Measurements from ENCODE around the gene UNK.
"Not testable (repeated sequence)": the region's sequence is repeated elsewhere in the genome, so short reads cannot be mapped to it uniquely, and the experiment has no call there.

DNA sequence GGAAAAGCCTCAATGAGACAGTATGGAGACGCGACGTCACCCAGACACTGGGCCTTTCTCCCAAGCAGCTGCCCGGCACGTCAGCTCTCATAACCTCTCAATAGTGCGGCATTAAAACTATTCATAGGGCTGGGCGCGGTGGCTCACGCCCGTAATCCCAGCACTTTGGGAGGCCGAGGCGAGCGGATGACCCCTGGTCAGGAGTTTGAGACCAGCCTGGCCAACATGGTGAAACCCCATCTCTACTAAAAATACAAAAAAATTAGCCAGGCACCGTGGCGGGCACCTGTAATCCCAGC lies 67.0 kb downstream of the UNK start:
- TF ChIP-seq, protein P1, sequence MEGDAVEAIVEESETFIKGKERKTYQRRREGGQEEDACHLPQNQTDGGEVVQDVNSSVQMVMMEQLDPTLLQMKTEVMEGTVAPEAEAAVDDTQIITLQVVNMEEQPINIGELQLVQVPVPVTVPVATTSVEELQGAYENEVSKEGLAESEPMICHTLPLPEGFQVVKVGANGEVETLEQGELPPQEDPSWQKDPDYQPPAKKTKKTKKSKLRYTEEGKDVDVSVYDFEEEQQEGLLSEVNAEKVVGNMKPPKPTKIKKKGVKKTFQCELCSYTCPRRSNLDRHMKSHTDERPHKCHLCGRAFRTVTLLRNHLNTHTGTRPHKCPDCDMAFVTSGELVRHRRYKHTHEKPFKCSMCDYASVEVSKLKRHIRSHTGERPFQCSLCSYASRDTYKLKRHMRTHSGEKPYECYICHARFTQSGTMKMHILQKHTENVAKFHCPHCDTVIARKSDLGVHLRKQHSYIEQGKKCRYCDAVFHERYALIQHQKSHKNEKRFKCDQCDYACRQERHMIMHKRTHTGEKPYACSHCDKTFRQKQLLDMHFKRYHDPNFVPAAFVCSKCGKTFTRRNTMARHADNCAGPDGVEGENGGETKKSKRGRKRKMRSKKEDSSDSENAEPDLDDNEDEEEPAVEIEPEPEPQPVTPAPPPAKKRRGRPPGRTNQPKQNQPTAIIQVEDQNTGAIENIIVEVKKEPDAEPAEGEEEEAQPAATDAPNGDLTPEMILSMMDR (IDR thresholded peaks at IDR 0.05; ENCODE audit: low read length): not testable (repeated sequence)
- TF ChIP-seq EZH2 (IDR thresholded peaks at IDR 0.05; ENCODE audit: borderline replicate concordance, low read length): not testable (repeated sequence)

Data from OCI-LY1 (cell line).